ENCODE results near the gene SAE1. TPM values are rescaled to one million over a fixed set of nuclear protein-coding genes. Genes with fewer than 3 reads are reported as not detected.

Gene SAE1
- total and polyA plus RNA-seq, 2 experiments from 2014 or later: 143 to 177 TPM

GRCh38 chr19:47227352-47228167, 96.9 kb downstream of the SAE1 start:
- H4K20me1 ChIP-seq (ENCODE audit: insufficient read depth): no peaks in the 10 kb centered on the region
- peaks cover 32% of the 10 kb centered on the region for H3F3A ChIP-seq (ENCODE audit: insufficient read depth)
- H3K36me3 ChIP-seq (ENCODE audit: low read depth): no peaks in the 10 kb centered on the region; the same call in 1 of the 2 replicates
- peak overlapping the region; percentile 85 for H3K9ac ChIP-seq
- peak; percentile 94 for DNase-seq
- H3K4me2 ChIP-seq (ENCODE audit: unreplicated experiment): peak overlapping the region; percentile 87
- WGBS, 2 experiments (ENCODE audit: low coverage in 1 of 2, low lambda C conversion rate in 2 of 2, missing lambda C conversion rate in 2 of 2): 1% methylated on average over 18 to 27 of the region's 27 CpGs
- peaks cover 21% of the 10 kb centered on the region; the same call in 1 of the 2 replicates for H3K4me1 ChIP-seq (ENCODE audit: insufficient read depth)
- H2AFZ ChIP-seq: no peak overlapping the region
- H3K4me3 ChIP-seq: peak overlapping the region; percentile 83
- H3K27me3 ChIP-seq (replicated peaks; ENCODE audit: insufficient read depth): no peaks in the 10 kb centered on the region
- TF ChIP-seq EZH2 (IDR thresholded peaks at IDR 0.05; ENCODE audit: insufficient read depth, poor library complexity, severe bottlenecking) (no peak), EZH2phosphoT487 (IDR thresholded peaks at IDR 0.05; ENCODE audit: insufficient read depth, low read depth) (no peak)
- H3K27ac ChIP-seq: peak overlapping the region; percentile 92
- no peaks in the 10 kb centered on the region for H3K9me2 ChIP-seq (ENCODE audit: insufficient read depth)
- no peaks in the 10 kb centered on the region for H3K9me3 ChIP-seq (ENCODE audit: low read depth)
- in situ Hi-C loops (cut with MboI): no loop called here
- peaks cover 56% of the 10 kb centered on the region for H3K79me2 ChIP-seq (ENCODE audit: insufficient read depth)

- H3K4me2 ChIP-seq (ENCODE audit: unreplicated experiment): peak overlapping the region; percentile 87
- H3K4me1 ChIP-seq (ENCODE audit: insufficient read depth): peaks cover 21% of the 10 kb centered on the region; the same call in 1 of the 2 replicates
- no peaks in the 10 kb centered on the region for H3K9me3 ChIP-seq (ENCODE audit: low read depth)
- H3K27ac ChIP-seq: peak overlapping the region; percentile 92
- TF ChIP-seq EZH2phosphoT487 (IDR thresholded peaks at IDR 0.05; ENCODE audit: insufficient read depth, low read depth): no peak
- TF ChIP-seq EZH2 (IDR thresholded peaks at IDR 0.05; ENCODE audit: insufficient read depth, poor library complexity, severe bottlenecking): no peak
- H3K9me2 ChIP-seq (ENCODE audit: insufficient read depth): no peaks in the 10 kb centered on the region
- peaks cover 54% of the 10 kb centered on the region for H3K79me2 ChIP-seq (ENCODE audit: insufficient read depth)
- peak overlapping the region; percentile 85 for H3K9ac ChIP-seq
- 3 to 5% methylated on average over 35 to 43 of the region's 50 CpGs for WGBS, 2 experiments (ENCODE audit: low coverage in 1 of 2, low lambda C conversion rate in 2 of 2, missing lambda C conversion rate in 2 of 2)
- in situ Hi-C loops (cut with MboI): no loop called here
- no peaks in the 10 kb centered on the region for H3K27me3 ChIP-seq (replicated peaks; ENCODE audit: insufficient read depth)
- peak; percentile 75 for DNase-seq
- peak overlapping the region; percentile 83 for H3K4me3 ChIP-seq
- no peaks in the 10 kb centered on the region; the same call in 1 of the 2 replicates for H3K36me3 ChIP-seq (ENCODE audit: low read depth)
- H3F3A ChIP-seq (ENCODE audit: insufficient read depth): peaks cover 35% of the 10 kb centered on the region
- H4K20me1 ChIP-seq (ENCODE audit: insufficient read depth): no peaks in the 10 kb centered on the region
- no peak overlapping the region for H2AFZ ChIP-seq
Observed at GRCh38 chr19:47228168-47228936, 97.7 kb downstream of the SAE1 start.

DNA sequence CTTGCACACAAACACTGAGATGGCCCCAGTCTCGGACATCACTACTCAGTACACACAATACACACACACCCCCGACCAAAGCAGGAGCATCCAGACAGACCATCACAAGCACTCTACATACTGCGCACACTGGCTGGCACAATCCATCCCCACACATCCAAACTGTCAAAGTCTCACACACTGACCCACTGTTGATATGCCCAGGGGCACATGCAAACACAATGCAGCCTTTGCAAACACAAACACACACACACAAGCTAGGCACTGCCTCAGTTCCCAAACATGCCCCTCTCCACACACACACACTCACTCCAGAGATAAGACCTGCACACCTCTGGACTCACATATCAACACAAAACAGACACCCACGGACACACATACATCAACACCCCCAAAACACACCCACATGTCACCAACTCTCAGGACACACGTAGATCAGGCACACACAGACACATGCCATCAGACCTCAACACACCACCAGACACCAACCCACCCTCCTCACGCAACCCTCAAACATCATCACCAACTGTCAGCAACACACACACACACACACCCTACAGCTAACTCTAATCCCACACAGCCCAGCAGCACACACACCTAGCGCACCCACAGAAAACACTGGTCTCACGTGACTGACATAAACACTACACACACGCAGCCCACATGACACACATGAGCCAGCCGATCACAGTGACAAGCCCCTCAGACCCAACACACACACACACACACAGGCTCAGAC, 98.5 kb downstream of the SAE1 start:
- H3K9ac ChIP-seq: peak overlapping the region; percentile 85
- peaks cover 46% of the 10 kb centered on the region for H3K79me2 ChIP-seq (ENCODE audit: insufficient read depth)
- H3K4me1 ChIP-seq (ENCODE audit: insufficient read depth): peaks cover 21% of the 10 kb centered on the region; the same call in 1 of the 2 replicates
- no peaks in the 10 kb centered on the region for H3K9me3 ChIP-seq (ENCODE audit: low read depth)
- TF ChIP-seq EZH2 (IDR thresholded peaks at IDR 0.05; ENCODE audit: insufficient read depth, poor library complexity, severe bottlenecking) (no peak), EZH2phosphoT487 (IDR thresholded peaks at IDR 0.05; ENCODE audit: insufficient read depth, low read depth) (no peak)
- peak overlapping the region; percentile 92 for H3K27ac ChIP-seq
- H3K4me3 ChIP-seq: peak overlapping the region; percentile 83
- no peaks in the 10 kb centered on the region for H3K9me2 ChIP-seq (ENCODE audit: insufficient read depth)
- H3F3A ChIP-seq (ENCODE audit: insufficient read depth): peaks cover 35% of the 10 kb centered on the region
- in situ Hi-C loops (cut with MboI): no loop called here
- H2AFZ ChIP-seq: no peak overlapping the region
- no peaks in the 10 kb centered on the region; the same call in 1 of the 2 replicates for H3K36me3 ChIP-seq (ENCODE audit: low read depth)
- no peaks in the 10 kb centered on the region for H4K20me1 ChIP-seq (ENCODE audit: insufficient read depth)
- peak; percentile 61 for DNase-seq
- H3K27me3 ChIP-seq (replicated peaks; ENCODE audit: insufficient read depth): no peaks in the 10 kb centered on the region
- WGBS, 2 experiments (ENCODE audit: low coverage in 1 of 2, low lambda C conversion rate in 2 of 2, missing lambda C conversion rate in 2 of 2): 8 to 11% methylated on average over 10 of the region's 10 CpGs
- peak overlapping the region; percentile 87 for H3K4me2 ChIP-seq (ENCODE audit: unreplicated experiment)

- no peaks in the 10 kb centered on the region for H3K9me2 ChIP-seq (ENCODE audit: insufficient read depth)
- H3F3A ChIP-seq (ENCODE audit: insufficient read depth): peaks cover 35% of the 10 kb centered on the region
- peak; percentile 57 for DNase-seq
- peaks cover 21% of the 10 kb centered on the region; the same call in 1 of the 2 replicates for H3K4me1 ChIP-seq (ENCODE audit: insufficient read depth)
- H3K27me3 ChIP-seq (replicated peaks; ENCODE audit: insufficient read depth): no peaks in the 10 kb centered on the region
- H3K36me3 ChIP-seq (ENCODE audit: low read depth): no peaks in the 10 kb centered on the region; the same call in 1 of the 2 replicates
- peak overlapping the region; percentile 85 for H3K9ac ChIP-seq
- H3K79me2 ChIP-seq (ENCODE audit: insufficient read depth): peaks cover 41% of the 10 kb centered on the region
- TF ChIP-seq EZH2 (IDR thresholded peaks at IDR 0.05; ENCODE audit: insufficient read depth, poor library complexity, severe bottlenecking) (no peak), EZH2phosphoT487 (IDR thresholded peaks at IDR 0.05; ENCODE audit: insufficient read depth, low read depth) (no peak)
- H4K20me1 ChIP-seq (ENCODE audit: insufficient read depth): no peaks in the 10 kb centered on the region
- H3K4me3 ChIP-seq: peak overlapping the region; percentile 83
- H3K4me2 ChIP-seq (ENCODE audit: unreplicated experiment): peak overlapping the region; percentile 87
- H3K9me3 ChIP-seq (ENCODE audit: low read depth): no peaks in the 10 kb centered on the region
- no peak overlapping the region for H2AFZ ChIP-seq
- peak overlapping the region; percentile 92 for H3K27ac ChIP-seq
- in situ Hi-C loops (cut with MboI): no loop called here
- WGBS, 2 experiments (ENCODE audit: low coverage in 1 of 2, low lambda C conversion rate in 2 of 2, missing lambda C conversion rate in 2 of 2): 1 to 4% methylated on average over 9 of the region's 9 CpGs
Observed at GRCh38 chr19:47229676-47230053, 99.0 kb downstream of the SAE1 start.
